MM.1S (cell line): ENCODE measurements around the gene ZNF598.

Experiments used
- DNase-seq: peaks from one replicate; pipeline ENCODE4 v3.0.0-alpha.2; 2015
- H2AFZ ChIP-seq: fragments of 300-600 bp; sonication (generic); 2 replicates; pipeline ENCODE4 v1.6.0; 2016; ENCODE audit warnings: antibody characterized with exemption, low read length
- H3F3A ChIP-seq: fragments of 300-600 bp; sonication (generic); 2 replicates; pipeline ENCODE4 v1.6.1; 2016; ENCODE audit warnings: mild to moderate bottlenecking, antibody characterized with exemption, low read length, moderate library complexity, mixed read lengths; ENCODE audit not compliant: insufficient read depth
- H3K27ac ChIP-seq: fragments of 300-600 bp; sonication (generic); 2 replicates; pipeline ENCODE4 v1.5.1; 2016; ENCODE audit warnings: mild to moderate bottlenecking, low read length
- H3K27me3 ChIP-seq: fragments of 300-600 bp; sonication (generic); replicated peaks from 2 replicates; pipeline ENCODE4 v1.6.0; 2016; ENCODE audit warnings: low read length; ENCODE audit not compliant: insufficient read depth
- H3K36me3 ChIP-seq: fragments of 300-600 bp; sonication (generic); replicated peaks from 2 replicates; pipeline ENCODE4 v1.6.1; 2016; ENCODE audit warnings: mild to moderate bottlenecking, low read length, mixed read lengths; ENCODE audit not compliant: insufficient read depth
- H3K4me1 ChIP-seq: fragments of 300-600 bp; sonication (generic); 2 replicates; pipeline ENCODE4 v1.6.1; 2016; ENCODE audit warnings: low read length, mixed read lengths
- H3K4me2 ChIP-seq: fragments of 300-600 bp; sonication (generic); 2 replicates; pipeline ENCODE4 v1.6.0; 2016; ENCODE audit warnings: low read depth, low read length
- H3K4me3 ChIP-seq: fragments of 300-600 bp; sonication (generic); 2 replicates; pipeline ENCODE4 v1.5.1; 2016; ENCODE audit warnings: low read length, mixed read lengths
- H3K79me2 ChIP-seq: fragments of 300-600 bp; sonication (generic); 2 replicates; pipeline ENCODE4 v1.6.1; 2016; ENCODE audit warnings: mixed run types, low read length, mixed read lengths
- H3K9ac ChIP-seq: fragments of 300-600 bp; sonication (generic); 2 replicates; pipeline ENCODE4 v1.6.1; 2016; ENCODE audit warnings: low read length, mixed read lengths
- H3K9me2 ChIP-seq: fragments of 300-600 bp; sonication (generic); replicated peaks from 2 replicates; pipeline ENCODE4 v1.6.1; 2016; ENCODE audit warnings: mild to moderate bottlenecking, low read length, mixed read lengths; ENCODE audit not compliant: insufficient read depth
- H3K9me3 ChIP-seq: fragments of 300-600 bp; sonication (generic); replicated peaks from 2 replicates; pipeline ENCODE4 v1.6.1; 2016; ENCODE audit warnings: mild to moderate bottlenecking, low read length, mixed read lengths; ENCODE audit not compliant: insufficient read depth
- H4K20me1 ChIP-seq: fragments of 300-600 bp; sonication (generic); 2 replicates; pipeline ENCODE4 v1.6.1; 2016; ENCODE audit warnings: mild to moderate bottlenecking, low read length, moderate library complexity, mixed read lengths; ENCODE audit not compliant: insufficient read depth
- EZH2 ChIP-seq: fragments of 300-600 bp; sonication (generic); optimal IDR thresholded peaks from 2 replicates; pipeline ENCODE3; 2017; ENCODE audit warnings: low read depth, mild to moderate bottlenecking, antibody characterized with exemption, low read length, mixed read lengths
- EZH2phosphoT487 ChIP-seq: fragments of 300-600 bp; sonication (generic); IDR thresholded peaks from 2 replicates; pipeline ENCODE4 v1.6.1; 2018; ENCODE audit warnings: antibody characterized with exemption, low read length
- TF ChIP-seq, protein P1 (sequence below): fragments of 300-600 bp; sonication (generic); IDR thresholded peaks from 2 replicates; pipeline ENCODE4 v1.5.1; 2016; ENCODE audit warnings: antibody characterized with exemption, low read length, mixed read lengths

ZNF598 gene

DNA sequence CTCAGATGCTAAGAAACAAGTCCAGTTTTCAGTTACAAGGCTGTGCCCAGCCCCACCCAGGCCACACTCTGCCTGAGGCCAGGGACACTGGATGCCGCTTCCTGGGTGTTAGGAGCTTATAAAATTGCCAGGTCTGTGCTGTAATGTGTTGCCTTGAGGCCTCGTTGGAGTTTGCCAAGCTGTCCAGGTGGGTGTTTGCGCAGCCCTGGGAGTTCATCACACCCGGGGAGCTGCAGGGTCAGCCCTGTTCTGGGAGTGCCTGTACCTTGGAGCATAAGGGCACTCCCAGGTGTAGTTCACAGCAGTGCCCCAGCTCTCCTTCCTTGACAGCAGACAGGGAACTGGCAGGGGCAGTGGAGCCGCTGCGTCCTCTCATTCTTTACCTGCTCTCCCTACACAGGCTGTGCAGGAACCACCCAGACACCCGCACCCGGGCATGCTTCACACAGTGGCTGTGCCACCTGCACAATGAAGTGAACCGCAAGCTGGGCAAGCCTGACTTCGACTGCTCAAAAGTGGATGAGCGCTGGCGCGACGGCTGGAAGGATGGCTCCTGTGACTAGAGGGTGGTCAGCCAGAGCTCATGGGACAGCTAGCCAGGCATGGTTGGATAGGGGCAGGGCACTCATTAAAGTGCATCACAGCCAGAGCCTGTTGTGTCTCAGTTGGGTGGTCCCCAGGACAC is 24.0 kb downstream of the ZNF598 start:
- H2AFZ ChIP-seq = no peak overlapping the region
- DNase-seq = no peak
- peak overlapping the region; percentile 86; the same call in 1 of the 2 replicates for H3K9ac ChIP-seq
- peaks cover 16% of the 10 kb centered on the region for H3K79me2 ChIP-seq
- H3K27ac ChIP-seq = no peak overlapping the region
- H3K9me2 ChIP-seq = no peaks in the 10 kb centered on the region
- 0 out of 2 replicates have a peak, but pooled peaks cover 4% of the 10 kb centered on the region for H3K36me3 ChIP-seq
- peaks cover 33% of the 10 kb centered on the region for H3K27me3 ChIP-seq
- no peaks in the 10 kb centered on the region for H4K20me1 ChIP-seq
- no peak for TF ChIP-seq EZH2phosphoT487
- TF ChIP-seq, protein P1, sequence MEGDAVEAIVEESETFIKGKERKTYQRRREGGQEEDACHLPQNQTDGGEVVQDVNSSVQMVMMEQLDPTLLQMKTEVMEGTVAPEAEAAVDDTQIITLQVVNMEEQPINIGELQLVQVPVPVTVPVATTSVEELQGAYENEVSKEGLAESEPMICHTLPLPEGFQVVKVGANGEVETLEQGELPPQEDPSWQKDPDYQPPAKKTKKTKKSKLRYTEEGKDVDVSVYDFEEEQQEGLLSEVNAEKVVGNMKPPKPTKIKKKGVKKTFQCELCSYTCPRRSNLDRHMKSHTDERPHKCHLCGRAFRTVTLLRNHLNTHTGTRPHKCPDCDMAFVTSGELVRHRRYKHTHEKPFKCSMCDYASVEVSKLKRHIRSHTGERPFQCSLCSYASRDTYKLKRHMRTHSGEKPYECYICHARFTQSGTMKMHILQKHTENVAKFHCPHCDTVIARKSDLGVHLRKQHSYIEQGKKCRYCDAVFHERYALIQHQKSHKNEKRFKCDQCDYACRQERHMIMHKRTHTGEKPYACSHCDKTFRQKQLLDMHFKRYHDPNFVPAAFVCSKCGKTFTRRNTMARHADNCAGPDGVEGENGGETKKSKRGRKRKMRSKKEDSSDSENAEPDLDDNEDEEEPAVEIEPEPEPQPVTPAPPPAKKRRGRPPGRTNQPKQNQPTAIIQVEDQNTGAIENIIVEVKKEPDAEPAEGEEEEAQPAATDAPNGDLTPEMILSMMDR = no peak
- no peak for TF ChIP-seq EZH2
- peaks cover 20% of the 10 kb centered on the region for H3K4me1 ChIP-seq
- H3K9me3 ChIP-seq = no peaks in the 10 kb centered on the region
- peaks cover 27% of the 10 kb centered on the region for H3F3A ChIP-seq
- peak overlapping the region; percentile 99; the same call in 1 of the 2 replicates for H3K4me3 ChIP-seq
- peak overlapping the region; percentile 91 for H3K4me2 ChIP-seq

GRCh38 chr16:1984347-1985225 is 25.0 kb downstream of the ZNF598 start:
- Histone ChIP-seq H3F3A (peaks cover 27% of the 10 kb centered on the region), H3K9ac (peak overlapping the region; percentile 86), H4K20me1 (no peaks in the 10 kb centered on the region), H3K4me2 (peak overlapping the region; percentile 91), H3K27me3 (peaks cover 39% of the 10 kb centered on the region), H3K9me2 (no peaks in the 10 kb centered on the region), H3K4me1 (peaks cover 16% of the 10 kb centered on the region), H3K27ac (no peak overlapping the region), H3K9me3 (no peaks in the 10 kb centered on the region), H3K4me3 (peak overlapping the region; percentile 99), H3K79me2 (peaks cover 16% of the 10 kb centered on the region), H3K36me3 (0 out of 2 replicates have a peak, but pooled peaks cover 4% of the 10 kb centered on the region), H2AFZ (peak overlapping the region; percentile 9)
- TF ChIP-seq, protein P1 = no peak
- TF ChIP-seq EZH2 = no peak
- no peak for TF ChIP-seq EZH2phosphoT487
- DNase-seq = no peak

GRCh38 chr16:1983544-1984346 is 25.9 kb downstream of the ZNF598 start, which contains the start of gene GFER:
GFER (plus strand) TSS chr16:1984193; CDS start chr16:1984219, 26 bp downstream.
- no peak within 1 kb of the TSS for H3K27ac ChIP-seq
- peak within 1 kb of the TSS; percentile 62 for H2AFZ ChIP-seq

More at GRCh38 chr16:1983544-1984346, 25.9 kb downstream of the ZNF598 start, which contains the start of gene GFER:
- peaks cover 16% of the 10 kb centered on the region for H3K4me1 ChIP-seq
- no peak for TF ChIP-seq EZH2phosphoT487
- TF ChIP-seq, protein P1 = peak; percentile 39
- H3K9ac ChIP-seq = peak within 1 kb of the TSS; percentile 86
- H4K20me1 ChIP-seq = no peaks in the 10 kb centered on the region
- H3K9me3 ChIP-seq = no peaks in the 10 kb centered on the region
- peaks cover 27% of the 10 kb centered on the region for H3F3A ChIP-seq
- H3K4me2 ChIP-seq = peak within 1 kb of the TSS; percentile 97
- H3K9me2 ChIP-seq = no peaks in the 10 kb centered on the region
- H3K27me3 ChIP-seq = peaks cover 39% of the 10 kb centered on the region
- 0 out of 2 replicates have a peak, but pooled peaks cover 4% of the 10 kb centered on the region for H3K36me3 ChIP-seq
- peak; percentile 90 for DNase-seq
- H3K4me3 ChIP-seq = peak within 1 kb of the TSS; percentile 99
- peaks cover 16% of the 10 kb centered on the region for H3K79me2 ChIP-seq
